Measurements from ENCODE around the gene EMC8.

EMC8 gene

DNA sequence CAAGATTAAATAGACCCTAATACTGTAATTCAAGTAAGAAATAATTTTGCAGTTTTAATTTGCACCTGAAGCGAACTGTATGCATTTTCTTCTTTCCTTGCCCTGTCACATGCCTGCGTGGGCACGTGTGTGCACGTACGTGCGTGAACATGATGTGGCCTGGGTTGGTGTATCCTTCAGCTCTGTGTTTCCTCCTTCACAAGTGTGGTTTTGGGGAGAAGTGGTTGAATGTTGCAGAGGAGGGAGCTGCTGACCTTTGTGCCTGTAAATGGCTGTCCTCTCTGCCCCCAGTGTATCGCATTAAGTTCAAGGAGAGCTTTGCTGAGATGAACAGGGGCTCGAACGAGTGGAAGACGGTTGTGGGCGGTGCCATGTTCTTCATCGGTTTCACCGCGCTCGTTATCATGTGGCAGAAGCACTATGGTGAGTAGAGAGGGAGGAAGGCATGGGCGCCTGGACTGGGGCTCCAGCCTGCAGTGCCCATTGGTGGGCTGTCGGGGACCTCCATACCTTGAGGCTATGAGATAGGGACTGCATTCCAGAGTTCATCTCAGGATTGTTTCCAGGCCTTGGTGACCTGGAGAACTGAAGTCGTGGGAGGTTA lies 6.2 kb upstream of the EMC8 start:
- peaks cover 42% of the 10 kb centered on the region for H3K36me3 ChIP-seq (ENCODE audit: insufficient read depth, low read length)
- no peaks in the 10 kb centered on the region for H3K27me3 ChIP-seq (ENCODE audit: insufficient read depth, low read length, poor library complexity, severe bottlenecking)
- no peaks in the 10 kb centered on the region for H3K9me2 ChIP-seq (replicated peaks; ENCODE audit: low read depth, low read length)
- no peaks in the 10 kb centered on the region for H3F3A ChIP-seq (ENCODE audit: low read depth)
- H3K4me2 ChIP-seq (ENCODE audit: low read depth, low read length, poor library complexity, severe bottlenecking): no peak overlapping the region
- H3K9me3 ChIP-seq (ENCODE audit: insufficient read depth, low read depth, low read length): no peaks in the 10 kb centered on the region
- H2AFZ ChIP-seq (ENCODE audit: low read length): no peak overlapping the region
- H4K20me1 ChIP-seq (ENCODE audit: insufficient read depth, low read length, poor library complexity, severe bottlenecking): peaks cover 14% of the 10 kb centered on the region
- peaks cover 29% of the 10 kb centered on the region for H3K79me2 ChIP-seq (ENCODE audit: insufficient read depth, low read length)
- H3K4me3 ChIP-seq (ENCODE audit: low read length, poor library complexity, severe bottlenecking): no peak overlapping the region
- TF ChIP-seq, protein P1, sequence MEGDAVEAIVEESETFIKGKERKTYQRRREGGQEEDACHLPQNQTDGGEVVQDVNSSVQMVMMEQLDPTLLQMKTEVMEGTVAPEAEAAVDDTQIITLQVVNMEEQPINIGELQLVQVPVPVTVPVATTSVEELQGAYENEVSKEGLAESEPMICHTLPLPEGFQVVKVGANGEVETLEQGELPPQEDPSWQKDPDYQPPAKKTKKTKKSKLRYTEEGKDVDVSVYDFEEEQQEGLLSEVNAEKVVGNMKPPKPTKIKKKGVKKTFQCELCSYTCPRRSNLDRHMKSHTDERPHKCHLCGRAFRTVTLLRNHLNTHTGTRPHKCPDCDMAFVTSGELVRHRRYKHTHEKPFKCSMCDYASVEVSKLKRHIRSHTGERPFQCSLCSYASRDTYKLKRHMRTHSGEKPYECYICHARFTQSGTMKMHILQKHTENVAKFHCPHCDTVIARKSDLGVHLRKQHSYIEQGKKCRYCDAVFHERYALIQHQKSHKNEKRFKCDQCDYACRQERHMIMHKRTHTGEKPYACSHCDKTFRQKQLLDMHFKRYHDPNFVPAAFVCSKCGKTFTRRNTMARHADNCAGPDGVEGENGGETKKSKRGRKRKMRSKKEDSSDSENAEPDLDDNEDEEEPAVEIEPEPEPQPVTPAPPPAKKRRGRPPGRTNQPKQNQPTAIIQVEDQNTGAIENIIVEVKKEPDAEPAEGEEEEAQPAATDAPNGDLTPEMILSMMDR (conservative IDR thresholded peaks at IDR 0.05; ENCODE audit: low read length): no peak
- no peak for TF ChIP-seq EZH2phosphoT487 (IDR thresholded peaks at IDR 0.05; ENCODE audit: borderline replicate concordance)
- H3K4me1 ChIP-seq (ENCODE audit: insufficient read depth, low read length, poor library complexity, severe bottlenecking): peaks cover 18% of the 10 kb centered on the region
- no peak overlapping the region for H3K9ac ChIP-seq (ENCODE audit: low read depth, low read length, poor library complexity, severe bottlenecking)

DNA sequence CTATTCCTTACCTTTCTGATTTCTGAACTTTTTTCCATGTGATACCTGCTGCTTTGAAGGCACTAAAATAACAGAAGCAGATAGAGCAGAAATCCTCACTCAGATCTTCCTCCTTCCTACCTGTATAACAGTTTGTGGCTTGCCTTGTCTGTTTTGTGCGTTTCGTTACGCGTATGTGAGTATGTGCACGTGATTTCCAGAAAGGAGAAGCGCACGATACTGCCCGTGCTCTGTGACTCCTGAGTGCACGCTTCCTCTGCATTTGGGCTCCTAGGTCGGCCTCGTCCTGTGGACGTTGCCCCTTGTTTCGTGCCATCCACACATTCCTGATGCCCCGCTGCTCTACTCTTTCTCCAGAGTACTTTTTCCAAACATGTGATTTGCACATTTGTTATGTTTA lies 4.2 kb upstream of the EMC8 start:
- H2AFZ ChIP-seq (ENCODE audit: low read length): no peak overlapping the region
- H3K36me3 ChIP-seq (ENCODE audit: insufficient read depth, low read length): peaks cover 42% of the 10 kb centered on the region
- H3K4me3 ChIP-seq (ENCODE audit: low read length, poor library complexity, severe bottlenecking): no peak overlapping the region
- peaks cover 49% of the 10 kb centered on the region for H3K79me2 ChIP-seq (ENCODE audit: insufficient read depth, low read length)
- H4K20me1 ChIP-seq (ENCODE audit: insufficient read depth, low read length, poor library complexity, severe bottlenecking): peaks cover 30% of the 10 kb centered on the region
- H3K9me3 ChIP-seq (ENCODE audit: insufficient read depth, low read depth, low read length): no peaks in the 10 kb centered on the region
- TF ChIP-seq, protein P1 (conservative IDR thresholded peaks at IDR 0.05; ENCODE audit: low read length): no peak
- no peak for TF ChIP-seq EZH2phosphoT487 (IDR thresholded peaks at IDR 0.05; ENCODE audit: borderline replicate concordance)
- peaks cover 10% of the 10 kb centered on the region for H3K27me3 ChIP-seq (ENCODE audit: insufficient read depth, low read length, poor library complexity, severe bottlenecking)
- H3K9ac ChIP-seq (ENCODE audit: low read depth, low read length, poor library complexity, severe bottlenecking): no peak overlapping the region
- no peaks in the 10 kb centered on the region for H3F3A ChIP-seq (ENCODE audit: low read depth)
- H3K4me1 ChIP-seq (ENCODE audit: insufficient read depth, low read length, poor library complexity, severe bottlenecking): peaks cover 24% of the 10 kb centered on the region
- H3K9me2 ChIP-seq (replicated peaks; ENCODE audit: low read depth, low read length): no peaks in the 10 kb centered on the region
- peak overlapping the region; percentile 24 for H3K4me2 ChIP-seq (ENCODE audit: low read depth, low read length, poor library complexity, severe bottlenecking)

DNA sequence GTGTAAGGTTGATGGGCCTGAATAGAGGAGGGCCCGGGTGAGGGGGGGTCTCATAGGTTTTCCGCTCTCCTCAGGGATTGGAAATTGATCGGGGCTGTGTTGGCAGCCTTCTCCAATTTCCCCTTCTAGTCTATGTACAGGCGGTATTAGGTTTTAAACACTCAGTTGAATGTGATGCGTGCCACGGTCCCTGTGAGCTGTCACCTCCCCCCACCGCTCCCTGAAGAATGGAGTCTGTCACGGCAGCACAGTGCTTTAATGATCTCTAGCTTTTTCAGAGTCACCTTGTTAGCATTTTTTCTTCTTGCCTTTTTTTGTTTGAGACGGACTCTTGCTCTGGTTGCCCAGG lies 951 bp upstream of the EMC8 start:
- peak overlapping the region; percentile 99 for H3K4me3 ChIP-seq (ENCODE audit: low read length, poor library complexity, severe bottlenecking)
- peaks cover 56% of the 10 kb centered on the region for H4K20me1 ChIP-seq (ENCODE audit: insufficient read depth, low read length, poor library complexity, severe bottlenecking)
- peaks cover 45% of the 10 kb centered on the region for H3K4me1 ChIP-seq (ENCODE audit: insufficient read depth, low read length, poor library complexity, severe bottlenecking)
- peaks cover 81% of the 10 kb centered on the region for H3K79me2 ChIP-seq (ENCODE audit: insufficient read depth, low read length)
- H3F3A ChIP-seq (ENCODE audit: low read depth): no peaks in the 10 kb centered on the region
- no peaks in the 10 kb centered on the region for H3K9me2 ChIP-seq (replicated peaks; ENCODE audit: low read depth, low read length)
- H2AFZ ChIP-seq (ENCODE audit: low read length): no peak overlapping the region
- peak overlapping the region; percentile 95 for H3K4me2 ChIP-seq (ENCODE audit: low read depth, low read length, poor library complexity, severe bottlenecking)
- peak overlapping the region; percentile 97 for H3K9ac ChIP-seq (ENCODE audit: low read depth, low read length, poor library complexity, severe bottlenecking)
- TF ChIP-seq, protein P1 (conservative IDR thresholded peaks at IDR 0.05; ENCODE audit: low read length): no peak
- TF ChIP-seq EZH2phosphoT487 (IDR thresholded peaks at IDR 0.05; ENCODE audit: borderline replicate concordance): no peak
- H3K27me3 ChIP-seq (ENCODE audit: insufficient read depth, low read length, poor library complexity, severe bottlenecking): peaks cover 10% of the 10 kb centered on the region
- peaks cover 25% of the 10 kb centered on the region for H3K36me3 ChIP-seq (ENCODE audit: insufficient read depth, low read length)
- no peaks in the 10 kb centered on the region for H3K9me3 ChIP-seq (ENCODE audit: insufficient read depth, low read depth, low read length)
